ENCODE data around the gene MED12. TPM values are rescaled to one million over a fixed set of nuclear protein-coding genes. Genes with fewer than 3 reads are reported as not detected.

The MED12 gene
- total and polyA plus RNA-seq, 2 experiments from 2014 or later: 17.9 to 56.5 TPM

GRCh38 chrX:71154196-71154595 is 35.8 kb downstream of the MED12 start:
- no peak for TF ChIP-seq CTCF (IDR thresholded peaks at IDR 0.05; ENCODE audit: low read depth, low read length)
- Histone ChIP-seq H3K27me3 (no peaks in the 10 kb centered on the region), H3K4me1 (ENCODE audit: low read depth) (no peaks in the 10 kb centered on the region), H3K36me3 (no peaks in the 10 kb centered on the region), H3K4me3 (no peak overlapping the region), H3K9me3 (ENCODE audit: low read depth) (no peaks in the 10 kb centered on the region), H3K27ac (no peak overlapping the region)
- no peak for DNase-seq (ENCODE audit: low read depth in 1 of 2, low spot score in 1 of 2)

- Histone ChIP-seq H3K27me3 (no peaks in the 10 kb centered on the region), H3K9me3 (ENCODE audit: low read depth) (no peaks in the 10 kb centered on the region), H3K4me3 (no peak overlapping the region), H3K4me1 (ENCODE audit: low read depth) (no peaks in the 10 kb centered on the region), H3K36me3 (no peaks in the 10 kb centered on the region), H3K27ac (no peak overlapping the region)
- DNase-seq (ENCODE audit: low read depth in 1 of 2, low spot score in 1 of 2): no peak
- TF ChIP-seq CTCF (IDR thresholded peaks at IDR 0.05; ENCODE audit: low read depth, low read length): no peak
These were observed 36.2 kb downstream of the MED12 start for GRCh38 chrX:71154641-71155040.

- no peak overlapping the region for H3K27ac ChIP-seq
- no peak for TF ChIP-seq CTCF (IDR thresholded peaks at IDR 0.05; ENCODE audit: low read depth, low read length)
- H3K27me3 ChIP-seq: no peaks in the 10 kb centered on the region
- no peaks in the 10 kb centered on the region for H3K9me3 ChIP-seq (ENCODE audit: low read depth)
- H3K36me3 ChIP-seq: no peaks in the 10 kb centered on the region
- H3K4me3 ChIP-seq: no peak overlapping the region
- no peak for DNase-seq (ENCODE audit: low read depth in 1 of 2, low spot score in 1 of 2)
- H3K4me1 ChIP-seq (ENCODE audit: low read depth): no peaks in the 10 kb centered on the region
These were observed 40.2 kb downstream of the MED12 start for GRCh38 chrX:71158603-71159002.

- Histone ChIP-seq H3K27me3 (no peaks in the 10 kb centered on the region), H3K27ac (no peak overlapping the region), H3K36me3 (no peaks in the 10 kb centered on the region), H3K9me3 (ENCODE audit: low read depth) (no peaks in the 10 kb centered on the region), H3K4me3 (no peak overlapping the region), H3K4me1 (ENCODE audit: low read depth) (no peaks in the 10 kb centered on the region)
- no peak for TF ChIP-seq CTCF (IDR thresholded peaks at IDR 0.05; ENCODE audit: low read depth, low read length)
- no peak for DNase-seq (ENCODE audit: low read depth in 1 of 2, low spot score in 1 of 2)
These were observed 40.9 kb downstream of the MED12 start for GRCh38 chrX:71159335-71159734.

GRCh38 chrX:71160475-71160874 is 42.1 kb downstream of the MED12 start:
- Histone ChIP-seq H3K9me3 (ENCODE audit: low read depth) (no peaks in the 10 kb centered on the region), H3K27me3 (no peaks in the 10 kb centered on the region), H3K4me3 (no peak overlapping the region), H3K36me3 (no peaks in the 10 kb centered on the region), H3K4me1 (ENCODE audit: low read depth) (no peaks in the 10 kb centered on the region), H3K27ac (no peak overlapping the region)
- peak in 1 of 2 donors; percentile 30 for DNase-seq (ENCODE audit: low read depth in 1 of 2, low spot score in 1 of 2)
- TF ChIP-seq CTCF (IDR thresholded peaks at IDR 0.05; ENCODE audit: low read depth, low read length): no peak

GRCh38 chrX:71162981-71163380 is 44.6 kb downstream of the MED12 start:
- Histone ChIP-seq H3K9me3 (ENCODE audit: low read depth) (no peaks in the 10 kb centered on the region), H3K36me3 (no peaks in the 10 kb centered on the region), H3K27me3 (no peaks in the 10 kb centered on the region), H3K27ac (no peak overlapping the region), H3K4me3 (no peak overlapping the region), H3K4me1 (ENCODE audit: low read depth) (no peaks in the 10 kb centered on the region)
- DNase-seq (ENCODE audit: low read depth in 1 of 2, low spot score in 1 of 2): no peak
- TF ChIP-seq CTCF (IDR thresholded peaks at IDR 0.05; ENCODE audit: low read depth, low read length): no peak
